Prostate gland (tissue), 2 donors: Measurements from ENCODE around the gene TFEB.

Experiments used
- CTCF ChIP-seq, 4 experiments: fragments of 200-600 bp in 2 of 4; fragments of 450-650 bp in 2 of 4; sonication (generic) in 2 of 4; IDR thresholded peaks; 1 replicate in 3 of 4; 2 replicates in 1 of 4; pipeline ENCODE4 v1.5.1; 2016 to 2019; ENCODE audit warnings: antibody characterized with exemption in 4 of 4, mild to moderate bottlenecking in 2 of 4, moderate library complexity in 2 of 4
- POLR2A ChIP-seq: fragments of 450-650 bp; IDR thresholded peaks from one replicate; pipeline ENCODE4 v1.6.1; 2016; ENCODE audit warnings: antibody characterized with exemption, mild to moderate bottlenecking
- POLR2AphosphoS5 ChIP-seq: sonication (generic); formaldehyde crosslinking; IDR thresholded peaks from one replicate; pipeline ENCODE4 v1.6.1; 2017; ENCODE audit warnings: antibody characterized with exemption

DNA sequence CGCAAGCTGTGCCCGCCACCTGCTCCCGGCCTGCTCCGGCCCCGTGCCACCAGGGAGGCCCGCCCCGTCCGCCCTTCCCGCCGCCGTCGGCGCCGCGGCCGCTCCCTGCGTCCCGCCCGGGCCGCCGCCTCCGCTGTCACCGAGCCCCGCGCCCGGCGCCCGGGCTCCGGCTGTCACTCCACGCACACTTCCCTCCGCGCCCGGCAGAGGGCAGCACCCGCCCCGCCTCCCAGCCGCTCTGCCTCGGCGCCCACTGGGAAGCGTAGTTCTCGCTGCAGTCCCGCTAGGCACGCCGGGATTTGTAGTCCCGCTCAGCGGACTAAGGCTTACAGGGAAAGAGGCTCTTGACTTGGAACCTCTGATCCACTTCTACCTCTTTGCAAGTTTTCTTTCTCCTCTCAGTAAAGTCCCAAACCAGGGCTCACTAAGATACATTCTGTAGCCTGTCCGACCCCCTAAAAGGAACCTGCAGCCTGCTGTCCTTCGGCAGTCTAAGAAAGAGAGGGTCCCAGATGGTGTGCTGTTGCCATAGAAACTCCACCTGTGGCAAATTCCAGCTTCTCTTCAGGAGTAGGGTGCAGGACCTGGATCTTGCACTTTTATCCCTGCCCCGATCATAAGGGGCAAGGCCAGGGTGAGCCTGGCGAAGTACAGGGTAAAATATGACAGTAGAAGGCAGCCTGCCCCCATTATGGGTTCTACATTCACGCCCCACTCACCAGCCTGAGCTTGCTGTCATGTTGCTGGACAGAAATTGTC lies at the start of gene TFEB:
- TF ChIP-seq CTCF (IDR thresholded peaks at IDR 0.05) (peak; percentile 94 to 100 (median 98)), POLR2AphosphoS5 (peak; percentile 94), POLR2A (peak; percentile 52)
